ENCODE data around the gene KIF16B.

The KIF16B gene

DNA sequence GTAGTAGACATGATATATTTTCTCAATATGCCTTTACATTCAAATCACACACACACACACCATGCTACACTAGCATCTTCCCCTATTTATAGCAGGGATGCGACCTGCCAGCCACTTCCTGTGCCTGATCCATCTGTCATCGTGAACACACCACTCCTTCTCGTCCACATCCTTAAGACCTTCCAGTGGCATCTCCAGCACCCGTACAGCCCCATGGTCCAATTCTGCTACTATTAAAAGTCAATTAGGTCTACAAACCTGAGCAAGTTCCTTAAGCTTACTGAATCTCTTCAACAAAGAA, 54.5 kb downstream of the KIF16B start:
- no peak for DNase-seq

DNA sequence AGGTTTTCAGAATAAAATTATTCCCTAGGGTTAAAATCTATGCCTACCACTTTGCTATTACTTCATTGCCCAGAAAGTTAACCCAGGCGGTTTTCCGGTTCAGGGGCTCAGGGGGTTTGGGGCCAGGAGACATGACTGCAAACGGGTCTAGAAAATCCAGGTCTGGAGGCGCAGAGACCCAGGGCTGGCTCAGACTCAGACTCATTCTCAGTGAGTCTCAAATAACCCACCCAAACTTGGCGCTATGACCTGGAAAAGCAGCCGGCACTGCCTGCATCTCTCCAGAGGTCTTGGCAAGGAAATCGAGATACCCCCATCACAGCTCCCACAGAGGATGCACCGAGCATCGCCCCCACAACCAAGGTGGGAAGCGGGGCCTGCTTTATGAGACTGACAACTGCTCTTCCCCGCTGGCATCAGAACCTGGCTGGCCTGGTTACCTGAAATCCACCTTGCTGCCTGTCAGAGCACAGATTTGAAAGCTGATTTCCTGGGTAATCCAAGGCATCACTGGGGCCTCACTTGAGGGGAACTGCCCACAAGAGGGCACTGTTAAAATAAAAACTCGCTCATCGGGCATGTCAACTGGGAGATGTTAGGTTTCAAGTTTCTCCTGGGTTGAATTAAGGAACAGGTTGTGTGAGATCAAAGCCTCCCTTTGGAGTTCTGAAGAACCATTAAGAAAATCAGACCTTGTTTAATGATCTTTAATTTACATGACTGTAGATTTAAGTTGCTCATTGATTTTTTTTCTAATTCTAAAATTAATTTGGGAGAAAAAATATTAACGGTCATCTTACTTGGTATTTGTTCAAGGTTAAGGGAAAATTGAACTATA, 55.1 kb downstream of the KIF16B start:
- peak; percentile 26 for DNase-seq

DNA sequence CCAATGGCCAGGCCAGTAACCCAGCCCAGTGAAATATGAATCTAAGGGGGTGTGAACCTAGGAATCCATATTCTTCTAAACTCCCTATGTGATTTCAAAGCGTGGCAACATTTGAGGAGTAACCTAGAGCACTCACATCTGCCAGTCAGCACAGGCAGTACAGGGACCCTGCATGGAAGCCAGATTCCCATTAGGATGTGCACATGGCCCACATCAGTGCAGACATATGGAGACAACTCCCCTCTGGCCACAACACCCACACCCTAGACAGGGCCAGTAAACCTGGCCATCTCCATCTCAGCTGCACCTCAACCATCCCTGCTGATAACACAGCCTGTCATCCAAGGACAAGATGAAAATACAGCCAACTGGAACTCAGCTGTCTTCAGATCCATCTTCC, 56.5 kb downstream of the KIF16B start:
- DNase-seq = no peak

DNA sequence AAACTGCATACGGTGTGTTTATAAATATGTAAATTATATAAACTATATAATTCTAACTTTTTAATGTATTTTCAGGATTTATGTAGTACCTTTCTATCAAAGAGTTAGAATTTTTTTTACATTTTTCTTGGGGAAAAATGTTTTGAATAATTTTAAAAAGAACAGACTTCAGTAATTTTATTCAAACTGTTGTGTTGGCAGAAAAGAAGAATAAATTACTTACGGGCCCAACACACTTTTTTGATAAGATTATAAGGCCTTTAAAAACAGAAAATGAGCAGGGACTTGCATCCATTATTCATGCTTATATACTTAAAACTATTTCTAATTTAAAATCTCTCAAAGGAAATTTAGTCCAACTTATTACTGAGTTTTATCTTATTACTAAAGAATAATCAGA, 58.2 kb downstream of the KIF16B start:
- DNase-seq = no peak

DNA sequence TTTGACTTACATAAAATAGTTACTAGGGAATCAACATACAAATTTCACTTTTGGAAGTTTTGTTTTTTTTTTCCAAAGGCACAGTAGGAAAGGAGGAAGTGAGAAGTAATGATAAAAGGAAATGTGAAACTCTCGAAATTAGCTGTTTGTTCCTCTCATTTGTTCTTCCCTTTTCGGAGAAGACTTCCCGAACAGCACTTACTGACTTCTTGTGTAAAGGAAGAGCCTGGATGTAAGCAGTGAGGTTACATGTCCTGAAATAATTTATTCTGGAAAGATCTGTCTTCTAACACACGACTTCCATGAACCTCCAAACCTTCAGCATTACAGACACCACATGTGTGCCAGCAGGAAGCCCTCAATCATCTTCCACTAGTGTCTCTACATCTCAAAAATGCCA, 59.1 kb downstream of the KIF16B start:
- DNase-seq = no peak

GRCh38 chr20:16505894-16506293, 67.4 kb downstream of the KIF16B start:
- no peak for DNase-seq

DNA sequence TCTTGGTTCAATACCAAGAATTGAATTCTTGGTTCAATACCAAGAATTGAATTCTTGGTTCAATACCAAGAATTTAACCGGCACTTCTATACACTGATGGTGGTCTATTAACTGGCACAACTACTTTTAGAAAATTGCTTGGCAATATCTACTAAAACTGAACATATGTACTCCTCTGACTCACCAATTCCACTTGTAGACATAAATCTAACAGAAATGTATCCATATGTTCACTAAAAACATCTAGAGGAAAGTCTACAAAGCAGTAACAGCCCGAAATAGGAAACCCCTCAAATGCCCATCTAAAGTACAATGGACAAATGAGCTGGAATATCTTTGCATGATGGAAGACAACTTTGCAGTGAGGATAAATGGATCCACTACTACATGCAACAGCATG, 71.9 kb downstream of the KIF16B start:
- DNase-seq = peak; percentile 73

DNA sequence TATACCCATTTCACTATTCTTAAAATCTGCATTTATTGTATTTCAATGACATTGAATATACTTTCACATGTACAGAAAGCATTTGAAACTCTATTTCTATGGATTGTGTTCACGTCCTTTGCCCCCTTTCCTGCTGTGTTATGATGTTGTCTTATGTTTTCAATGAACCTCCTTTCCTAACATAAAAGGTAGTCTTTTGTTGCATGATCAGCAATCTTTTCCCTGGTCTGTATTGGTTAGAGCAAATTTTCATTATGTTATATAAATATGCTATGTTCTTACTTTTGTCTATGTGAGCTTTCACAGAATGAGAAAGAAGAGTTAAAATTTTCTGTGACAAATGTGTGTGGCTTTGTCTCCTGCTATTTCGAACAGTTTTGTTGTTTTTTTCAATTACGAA, 73.1 kb downstream of the KIF16B start:
- DNase-seq = no peak

DNA sequence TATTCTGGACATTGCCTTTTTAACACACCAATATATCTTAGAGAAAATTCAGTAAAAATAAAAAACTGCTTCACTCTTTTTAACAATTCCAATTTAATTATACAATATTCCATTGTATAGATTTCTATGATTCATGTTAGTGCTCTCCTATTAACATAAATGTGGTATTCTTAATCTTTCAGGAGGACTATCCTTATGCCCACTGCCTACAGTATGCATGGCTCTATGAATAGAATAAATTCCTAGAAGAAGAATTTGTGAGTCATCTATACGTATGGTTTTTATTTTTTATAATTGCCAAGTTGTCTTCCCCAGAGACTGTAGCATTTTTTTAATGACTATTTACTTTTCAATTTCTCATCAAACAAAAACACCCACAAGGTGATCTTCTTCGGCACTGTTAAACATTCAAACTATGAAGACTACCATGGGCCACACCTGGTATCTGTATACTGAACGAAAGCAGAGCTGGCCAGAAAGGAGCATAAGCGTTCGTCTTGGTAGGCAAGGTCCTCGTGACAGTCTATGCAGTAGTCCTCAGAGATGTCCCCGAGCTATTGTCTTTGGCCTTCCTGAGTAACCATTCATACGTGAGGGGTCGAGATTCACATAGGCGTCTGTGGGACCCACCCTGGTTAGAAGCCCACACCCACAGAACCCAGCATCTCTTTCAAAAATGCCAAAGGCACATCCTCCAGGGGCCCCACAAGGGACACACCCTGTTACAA, 74.6 kb downstream of the KIF16B start:
- peak; percentile 67 for DNase-seq

GRCh38 chr20:16497896-16498295, 75.4 kb downstream of the KIF16B start:
- no peak for DNase-seq

DNA sequence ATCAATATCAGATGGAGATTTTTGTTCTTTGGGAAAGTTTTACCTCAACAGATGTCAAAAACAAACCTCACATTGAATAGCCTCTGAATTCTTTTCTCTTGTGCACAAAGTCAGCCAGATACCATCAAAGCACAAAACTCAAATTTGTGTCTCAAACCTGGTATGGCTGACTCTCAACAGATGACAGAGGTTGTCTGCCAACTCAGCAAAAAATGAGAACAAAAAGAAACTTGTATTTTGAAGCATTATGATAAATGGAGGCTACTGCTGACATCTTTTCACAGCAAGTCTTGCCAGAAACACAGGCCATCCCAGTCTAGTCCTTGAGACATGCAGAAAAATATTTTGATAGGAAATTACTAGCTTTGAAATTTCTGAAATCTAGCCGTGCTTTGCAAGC, 79.8 kb downstream of the KIF16B start:
- no peak for DNase-seq

DNA sequence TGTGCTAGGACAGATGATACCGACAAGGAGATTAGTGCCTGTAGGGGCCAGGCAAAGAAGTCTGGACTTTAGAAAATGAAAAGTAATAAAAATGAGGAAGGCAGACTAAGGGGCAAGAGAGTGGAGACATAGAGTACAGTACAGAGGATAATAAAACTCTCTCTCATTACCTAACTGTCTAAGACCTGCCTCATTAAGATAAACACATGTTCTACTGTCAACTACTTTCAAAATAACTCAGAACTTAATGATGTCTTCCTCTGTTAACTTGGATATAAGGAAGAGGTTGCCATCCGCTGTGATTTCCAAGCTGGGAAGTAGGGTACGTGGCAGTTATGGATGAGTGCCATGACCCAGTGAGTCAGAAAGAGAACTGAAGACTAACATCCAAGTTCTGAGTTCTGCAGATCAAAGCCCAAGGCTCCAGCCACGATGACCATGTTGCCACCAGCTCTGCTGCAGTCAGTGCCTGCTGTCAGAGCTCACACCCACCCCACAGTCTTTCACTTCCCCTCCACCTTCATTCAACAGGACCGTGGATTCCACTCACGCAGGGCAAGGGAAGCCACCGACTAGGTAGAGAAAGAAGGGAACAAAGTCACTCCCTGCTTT, 81.8 kb downstream of the KIF16B start:
- no peak for DNase-seq

GRCh38 chr20:16490696-16491095, 82.6 kb downstream of the KIF16B start:
- DNase-seq = no peak

DNA sequence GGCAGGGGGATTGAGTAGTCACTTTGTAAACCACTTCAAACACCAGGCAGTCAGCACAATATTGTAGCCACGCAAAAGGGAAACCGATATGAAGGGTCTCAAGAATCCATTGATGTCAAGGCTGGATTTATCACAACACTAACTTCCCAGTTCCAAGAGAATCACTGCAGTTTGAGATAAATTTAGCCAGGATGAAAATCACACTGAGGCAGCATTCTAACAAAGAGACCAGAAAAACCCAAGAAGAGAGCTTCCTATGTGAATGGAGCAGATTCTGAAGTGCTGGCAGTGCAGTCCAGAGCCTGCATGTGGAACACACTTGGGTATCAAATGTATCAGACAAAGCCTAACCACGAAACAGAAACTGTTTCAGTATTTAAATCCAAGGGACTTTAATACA, 84.6 kb downstream of the KIF16B start:
- DNase-seq = no peak

DNA sequence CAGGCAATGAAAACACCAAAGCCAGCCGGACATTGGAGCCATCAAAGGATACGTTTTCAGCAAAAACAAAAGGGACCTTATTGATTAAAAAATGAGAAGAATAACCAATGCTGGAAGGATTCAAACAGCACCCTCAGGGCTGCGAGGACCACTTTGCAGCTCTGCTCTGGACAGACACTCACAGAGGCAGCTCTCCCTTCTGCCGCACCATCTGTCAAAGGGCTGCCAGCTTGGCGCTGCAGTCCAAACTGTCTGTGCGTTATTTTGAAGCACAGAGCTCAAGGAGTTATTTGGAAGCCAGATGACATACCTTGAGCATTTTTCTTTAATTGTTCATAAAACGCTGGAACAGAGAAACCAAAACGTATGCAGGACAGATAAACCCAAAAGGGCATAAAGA, 85.2 kb downstream of the KIF16B start:
- no peak for DNase-seq

- no peak for DNase-seq
Observed at GRCh38 chr20:16486532-16486931, 86.7 kb downstream of the KIF16B start.

DNA sequence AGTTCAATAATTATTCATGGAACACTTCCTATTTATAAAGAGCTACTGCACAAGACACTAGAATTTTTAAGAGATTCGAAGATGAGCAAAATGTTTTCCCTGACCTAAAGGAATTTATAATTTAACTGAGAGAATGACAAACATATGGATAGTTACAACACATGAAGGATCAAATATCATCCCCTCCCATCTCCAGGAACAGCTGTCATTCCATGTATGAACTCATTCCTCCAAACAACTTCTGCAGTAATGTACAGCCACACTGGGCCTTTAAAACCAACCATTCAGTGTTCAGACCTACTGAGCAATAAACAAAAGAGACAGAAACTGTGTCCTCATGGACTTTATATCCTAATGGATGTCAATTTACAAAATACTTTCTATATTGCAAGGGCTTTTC, 87.8 kb downstream of the KIF16B start:
- DNase-seq = peak; percentile 59

DNA sequence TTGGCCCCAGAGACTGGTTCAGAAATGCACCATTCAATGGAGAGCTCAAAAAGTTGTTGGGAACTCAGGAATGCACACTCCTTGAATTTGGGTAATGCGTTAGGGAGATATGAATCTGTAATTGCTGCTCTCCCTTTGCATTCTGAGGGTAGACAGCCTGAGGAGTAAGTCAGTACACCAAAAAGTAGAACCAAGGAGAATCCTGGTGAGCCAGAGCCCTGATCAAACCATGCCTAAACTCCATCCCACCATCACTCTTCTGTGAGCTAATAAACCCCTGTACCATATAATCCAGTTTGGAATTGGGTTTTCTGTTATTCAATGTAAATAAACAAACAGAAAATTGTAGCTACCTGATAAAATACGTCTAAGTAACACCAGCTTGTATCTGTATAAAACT, 90.2 kb downstream of the KIF16B start:
- no peak for DNase-seq

GRCh38 chr20:16481977-16482376, 91.3 kb downstream of the KIF16B start:
- DNase-seq = no peak

- DNase-seq = no peak
Observed at GRCh38 chr20:16479666-16480065, 93.6 kb downstream of the KIF16B start.

DNA sequence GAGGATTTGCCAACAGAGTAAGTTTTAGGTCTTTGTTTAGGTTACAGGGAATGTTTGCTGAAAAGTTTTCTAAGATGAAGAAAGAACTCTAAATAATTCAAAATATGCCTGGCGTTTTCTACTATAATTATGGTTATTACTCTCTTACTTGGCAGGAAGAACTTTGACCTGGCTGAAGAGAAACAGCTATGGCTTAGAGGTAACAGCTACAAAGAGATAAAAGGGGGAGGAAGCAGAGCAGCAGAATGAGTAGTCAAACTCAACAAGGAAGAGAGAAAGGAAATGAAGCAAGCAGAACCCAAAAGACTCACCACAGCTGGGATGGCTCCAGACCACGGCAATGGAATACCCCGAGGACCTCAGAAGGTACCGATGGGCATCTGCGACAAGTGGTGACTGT, 95.6 kb downstream of the KIF16B start:
- no peak for DNase-seq

DNA sequence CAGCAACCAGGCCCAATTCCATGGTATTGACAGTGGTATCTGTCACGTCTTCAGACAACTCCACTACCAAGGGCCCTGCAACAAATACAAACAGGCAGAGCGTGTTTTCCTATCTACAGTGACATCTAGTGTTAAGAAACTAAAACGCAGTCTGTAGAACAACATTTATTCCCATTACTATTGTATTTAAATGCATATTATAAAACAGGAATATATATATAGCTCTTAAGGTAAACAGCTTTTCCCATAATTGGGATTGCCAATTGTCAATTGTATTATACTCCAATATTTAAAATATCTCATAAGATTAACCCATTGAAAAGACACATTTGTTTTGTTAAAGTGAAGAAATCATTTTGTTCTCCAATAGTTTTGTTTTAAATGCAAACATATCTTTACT, 97.2 kb downstream of the KIF16B start:
- DNase-seq = peak; percentile 51

DNA sequence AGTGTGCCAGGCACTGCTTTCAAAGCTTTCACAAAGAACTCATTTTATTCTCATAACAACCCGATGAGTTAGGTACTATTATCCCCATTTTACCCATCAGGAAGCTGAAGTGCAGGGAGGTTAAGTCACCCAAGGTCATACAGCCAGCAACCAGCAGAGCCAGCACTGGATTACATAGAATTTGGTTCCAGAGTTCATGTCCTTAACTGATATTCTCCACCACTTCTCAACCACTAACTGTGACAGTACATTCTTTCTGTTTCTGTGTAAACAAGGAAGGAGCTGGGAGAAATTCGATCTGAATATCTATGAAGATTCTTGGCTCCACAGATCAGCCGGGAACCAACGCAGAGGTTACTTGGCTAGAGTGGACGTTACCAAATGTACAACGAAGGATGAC, 98.0 kb downstream of the KIF16B start:
- DNase-seq = peak; percentile 11

- no peak for DNase-seq
Observed at GRCh38 chr20:16474363-16474762, 98.9 kb downstream of the KIF16B start.

Measured in fibroblast of skin of right biceps (primary cell).